ENCODE data around the gene PCDHB14.
"Not testable (repeated sequence)": the region's sequence is repeated elsewhere in the genome, so short reads cannot be mapped to it uniquely, and the experiment has no call there.

The PCDHB14 gene

GRCh38 chr5:141223112-141223783 lies at the start of gene PCDHB14:
Gene PCDHB14, plus strand, starts transcription at chr5:141223343. Its CDS starts 163 bp downstream, at chr5:141223506.
- CTCF ChIA-PET = interaction anchor here (0.7 to 3.3 kb wide), 11 partner anchors 14 to 343 kb away, joined by 3 to 57 read pairs (median 4); partner anchors contain the start of genes PCDHB12, PCDHGA2 and PCDHGA6
- TF ChIP-seq, protein P1, sequence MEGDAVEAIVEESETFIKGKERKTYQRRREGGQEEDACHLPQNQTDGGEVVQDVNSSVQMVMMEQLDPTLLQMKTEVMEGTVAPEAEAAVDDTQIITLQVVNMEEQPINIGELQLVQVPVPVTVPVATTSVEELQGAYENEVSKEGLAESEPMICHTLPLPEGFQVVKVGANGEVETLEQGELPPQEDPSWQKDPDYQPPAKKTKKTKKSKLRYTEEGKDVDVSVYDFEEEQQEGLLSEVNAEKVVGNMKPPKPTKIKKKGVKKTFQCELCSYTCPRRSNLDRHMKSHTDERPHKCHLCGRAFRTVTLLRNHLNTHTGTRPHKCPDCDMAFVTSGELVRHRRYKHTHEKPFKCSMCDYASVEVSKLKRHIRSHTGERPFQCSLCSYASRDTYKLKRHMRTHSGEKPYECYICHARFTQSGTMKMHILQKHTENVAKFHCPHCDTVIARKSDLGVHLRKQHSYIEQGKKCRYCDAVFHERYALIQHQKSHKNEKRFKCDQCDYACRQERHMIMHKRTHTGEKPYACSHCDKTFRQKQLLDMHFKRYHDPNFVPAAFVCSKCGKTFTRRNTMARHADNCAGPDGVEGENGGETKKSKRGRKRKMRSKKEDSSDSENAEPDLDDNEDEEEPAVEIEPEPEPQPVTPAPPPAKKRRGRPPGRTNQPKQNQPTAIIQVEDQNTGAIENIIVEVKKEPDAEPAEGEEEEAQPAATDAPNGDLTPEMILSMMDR (IDR thresholded peaks at IDR 0.05; ENCODE audit: insufficient read depth, low read length, missing control alignments) = no peak
- POLR2A ChIA-PET = interaction anchor here (0.6 kb wide), 1 partner anchor 341 kb away, joined by 4 read pairs; no protein-coding TSS in a partner anchor
- no peak for DNase-seq (ENCODE audit: low read depth, low spot score)
- peak within 1 kb of the TSS; percentile 33 for H3K4me3 ChIP-seq (ENCODE audit: low read depth, low read length)

GRCh38 chr5:141174291-141175104 lies 48.6 kb upstream of the PCDHB14 start:
- DNase-seq (ENCODE audit: low read depth, low spot score); CTCF ChIA-PET; H3K4me3 ChIP-seq (ENCODE audit: low read depth, low read length); POLR2A ChIA-PET: not testable (repeated sequence)

GRCh38 chr5:141175933-141176332 lies 47.2 kb upstream of the PCDHB14 start:
- no peak for DNase-seq (ENCODE audit: low read depth, low spot score)
- TF ChIP-seq, protein P1 (IDR thresholded peaks at IDR 0.05; ENCODE audit: insufficient read depth, low read length, missing control alignments) = no peak
- ChIA-PET CTCF (no interaction called here), POLR2A (no interaction called here)
- H3K4me3 ChIP-seq (ENCODE audit: low read depth, low read length) = no peak overlapping the region

DNA sequence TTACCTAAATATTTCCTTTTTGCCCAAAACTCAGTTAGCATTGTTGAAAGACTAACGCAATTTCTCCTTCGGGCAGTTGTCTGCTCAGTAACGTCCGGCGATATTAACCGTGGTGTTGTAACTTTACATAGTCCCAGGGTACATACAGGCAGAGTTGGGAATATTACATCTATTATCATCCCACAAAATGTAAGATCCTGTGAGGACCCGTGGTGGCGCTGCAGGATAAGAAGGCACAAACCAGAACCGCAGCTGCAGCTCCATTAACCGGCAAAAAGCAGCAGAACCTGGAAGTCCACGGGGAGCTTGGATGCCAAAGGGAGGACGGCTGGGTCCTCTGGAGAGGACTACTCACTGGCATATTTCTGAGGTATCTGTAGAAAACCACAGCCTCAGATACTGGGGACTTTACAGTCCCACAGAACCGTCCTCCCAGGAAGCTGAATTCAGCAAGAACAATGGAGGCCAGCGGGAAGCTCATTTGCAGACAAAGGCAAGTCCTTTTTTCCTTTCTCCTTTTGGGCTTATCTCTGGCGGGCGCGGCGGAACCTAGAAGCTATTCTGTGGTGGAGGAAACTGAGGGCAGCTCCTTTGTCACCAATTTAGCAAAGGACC lies 45.5 kb upstream of the PCDHB14 start, which contains the start of gene PCDHB8:
Gene PCDHB8 (plus strand): TSS at position 214 of the 615 bp plus-strand sequence. CDS start 245 bp downstream, at position 459.
- DNase-seq (ENCODE audit: low read depth, low spot score); POLR2A ChIA-PET; H3K4me3 ChIP-seq (ENCODE audit: low read depth, low read length): not testable (repeated sequence)
- CTCF ChIA-PET = interaction anchor here (0.8 to 1.7 kb wide), 3 partner anchors 22 to 386 kb away, joined by 3 to 10 read pairs (median 3); partner anchors contain the start of genes PCDHB11 and PCDHB12

GRCh38 chr5:141179371-141179770 lies 43.8 kb upstream of the PCDHB14 start:
- H3K4me3 ChIP-seq (ENCODE audit: low read depth, low read length); CTCF ChIA-PET; POLR2A ChIA-PET; DNase-seq (ENCODE audit: low read depth, low spot score): not testable (repeated sequence)

DNA sequence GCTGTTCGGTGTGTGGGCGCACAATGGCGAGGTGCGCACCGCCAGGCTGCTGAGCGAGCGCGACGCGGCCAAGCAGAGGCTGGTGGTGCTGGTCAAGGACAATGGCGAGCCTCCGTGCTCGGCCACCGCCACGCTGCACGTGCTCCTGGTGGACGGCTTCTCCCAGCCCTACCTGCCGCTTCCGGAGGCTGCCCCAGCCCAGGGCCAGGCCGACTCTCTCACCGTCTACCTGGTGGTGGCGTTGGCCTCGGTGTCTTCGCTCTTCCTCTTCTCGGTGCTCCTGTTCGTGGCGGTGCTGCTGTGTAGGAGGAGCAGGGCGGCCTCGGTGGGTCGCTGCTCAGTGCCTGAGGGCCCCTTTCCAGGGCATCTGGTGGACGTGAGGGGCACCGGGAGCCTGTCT lies 43.3 kb upstream of the PCDHB14 start:
- DNase-seq (ENCODE audit: low read depth, low spot score); H3K4me3 ChIP-seq (ENCODE audit: low read depth, low read length); CTCF ChIA-PET: not testable (repeated sequence)

GRCh38 chr5:141180313-141180712 lies 42.8 kb upstream of the PCDHB14 start:
- no peak overlapping the region for H3K4me3 ChIP-seq (ENCODE audit: low read depth, low read length)
- POLR2A ChIA-PET = no interaction called here
- no peak for DNase-seq (ENCODE audit: low read depth, low spot score)
- TF ChIP-seq, protein P1 (IDR thresholded peaks at IDR 0.05; ENCODE audit: insufficient read depth, low read length, missing control alignments) = no peak
- CTCF ChIA-PET = no interaction called here

More for the DNA sequence above, 43.3 kb upstream of the PCDHB14 start:
- POLR2A ChIA-PET = not testable (repeated sequence)

DNA sequence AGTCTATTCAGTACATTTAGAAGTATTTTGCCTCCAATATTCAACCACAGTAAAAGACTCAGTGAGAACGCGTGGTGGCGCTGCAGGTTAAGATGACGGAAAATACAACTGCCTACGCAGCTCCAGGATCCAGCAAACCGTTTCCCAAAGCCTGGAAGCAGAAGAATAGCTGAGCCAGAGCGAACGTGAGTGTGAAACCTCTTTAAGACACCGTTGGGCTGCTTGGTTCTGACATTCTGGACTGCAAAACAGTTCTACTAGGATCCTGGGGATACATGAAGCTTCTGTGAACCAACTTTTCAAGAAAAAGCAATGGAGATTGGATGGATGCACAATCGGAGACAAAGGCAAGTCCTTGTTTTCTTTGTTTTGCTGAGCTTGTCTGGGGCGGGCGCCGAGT lies 40.9 kb upstream of the PCDHB14 start, which contains the start of gene PCDHB16:
Gene PCDHB16 (plus strand): TSS at position 140 of the 400 bp plus-strand sequence. CDS start 173 bp downstream, at position 313.
- TF ChIP-seq, protein P1 (IDR thresholded peaks at IDR 0.05; ENCODE audit: insufficient read depth, low read length, missing control alignments) = no peak
- no peak for DNase-seq (ENCODE audit: low read depth, low spot score)
- CTCF ChIA-PET = interaction anchor here (0.8 to 1.9 kb wide), 6 partner anchors 8 to 386 kb away, joined by 3 to 11 read pairs (median 4); partner anchors contain the start of gene PCDHB7
- peak within 1 kb of the TSS; percentile 23; the same call in 1 of the 2 replicates for H3K4me3 ChIP-seq (ENCODE audit: low read depth, low read length)
- POLR2A ChIA-PET = no interaction called here

GRCh38 chr5:141184117-141184855 lies 38.9 kb upstream of the PCDHB14 start:
- H3K4me3 ChIP-seq (ENCODE audit: low read depth, low read length); DNase-seq (ENCODE audit: low read depth, low spot score); POLR2A ChIA-PET: not testable (repeated sequence)
- CTCF ChIA-PET = interaction anchor here (0.9 kb wide), 1 partner anchor 383 kb away, joined by 3 read pairs; no protein-coding TSS in a partner anchor
